NCI-H226 (cell line): ENCODE results near the gene LGALSL.

ENCODE experiments used
- DNase-seq: peaks from one replicate; pipeline ENCODE4 v3.0.0-alpha.2; 2015

Gene LGALSL

DNA sequence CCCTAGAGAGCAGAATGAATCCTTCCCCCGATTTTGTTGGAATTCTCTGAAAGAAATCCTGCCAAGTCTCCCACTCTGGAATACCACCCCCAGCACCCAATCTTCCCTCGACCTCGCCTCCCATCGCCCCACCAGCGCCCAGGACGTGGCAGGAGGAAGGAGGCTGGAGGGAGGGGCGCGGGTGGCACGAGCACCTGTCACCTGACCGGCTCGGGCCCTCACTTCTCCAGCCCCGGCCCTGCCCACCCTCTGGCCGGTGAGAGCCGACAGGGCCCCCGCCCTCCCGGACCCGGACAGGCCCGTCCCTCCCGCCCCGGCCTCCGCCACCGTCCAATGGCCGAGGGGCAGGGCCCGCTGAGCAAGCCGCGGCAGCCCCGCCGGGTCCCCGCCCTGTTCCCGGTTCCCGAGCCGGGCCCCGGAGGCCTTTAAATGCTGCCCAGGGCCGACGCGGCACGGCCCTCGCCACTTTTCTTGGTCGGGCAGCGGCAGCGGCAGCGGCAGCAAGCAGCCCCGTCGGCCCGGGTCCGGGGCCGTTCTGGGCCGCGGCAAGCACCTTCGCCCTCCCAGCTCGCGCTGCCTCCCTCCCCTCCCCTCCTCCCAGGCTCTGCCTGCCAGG, at the start of gene LGALSL:
Gene LGALSL (plus strand): TSS at position 393 of the 616 bp plus-strand sequence. CDS start 384 bp downstream, outside the sequence.
- peak; percentile 54 for DNase-seq

DNA sequence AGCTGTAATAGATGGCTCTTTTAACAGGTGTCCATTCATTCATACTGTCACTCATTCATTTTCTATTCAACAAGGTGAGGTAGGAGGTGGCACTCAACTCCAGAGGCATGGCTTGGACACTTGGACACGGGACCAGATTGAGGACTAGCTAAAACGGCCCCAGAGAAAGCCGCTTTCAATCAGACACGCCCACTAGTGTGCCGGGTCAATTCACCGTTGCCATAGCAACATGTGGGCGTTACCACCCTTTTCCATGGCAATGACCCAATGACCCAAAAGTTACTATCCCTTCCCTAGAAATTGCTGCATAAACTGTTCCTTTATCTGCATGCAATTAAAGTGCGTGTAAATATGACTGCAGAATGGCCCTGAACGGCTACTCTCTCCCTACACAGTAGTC, 49.2 kb upstream of the LGALSL start:
- DNase-seq = no peak

DNA sequence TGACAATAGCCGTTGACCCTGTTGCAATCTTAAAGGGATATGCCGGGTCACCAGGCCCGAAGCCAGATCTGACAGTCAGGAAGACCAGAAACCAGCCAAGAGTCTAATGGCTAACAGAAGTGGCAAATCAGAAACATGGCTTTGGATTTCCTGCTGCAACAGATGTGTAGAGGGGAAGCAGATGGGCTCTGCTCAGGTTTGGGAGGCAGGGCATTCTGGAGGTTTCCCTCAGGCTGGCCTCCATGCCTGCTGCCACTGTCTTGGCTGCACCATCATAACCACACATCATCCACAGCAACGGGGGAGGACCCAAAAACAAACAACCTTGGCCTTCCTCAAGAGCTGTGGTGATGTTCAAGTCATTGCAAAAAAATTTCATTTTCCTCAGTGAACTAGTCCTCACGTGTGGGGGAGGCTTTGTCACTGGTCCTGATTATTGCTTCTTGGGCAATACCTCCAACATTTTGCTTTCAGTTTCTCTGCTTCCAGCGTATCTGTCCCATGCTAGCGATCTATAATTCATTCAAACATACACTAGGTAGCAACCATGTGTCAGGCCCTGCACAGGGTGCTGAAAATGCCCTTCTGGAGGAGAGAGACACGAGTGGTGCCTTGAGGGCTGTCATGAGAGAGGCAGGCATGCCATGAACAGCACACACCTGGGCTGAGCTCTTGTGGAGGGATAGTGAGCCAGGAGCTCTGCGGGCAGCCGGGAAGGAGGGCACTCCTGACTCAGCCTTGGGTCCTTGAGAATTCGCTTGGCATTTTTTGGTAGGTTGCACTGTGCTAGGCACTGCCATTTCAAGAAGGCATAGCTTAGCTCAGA, 48.2 kb upstream of the LGALSL start:
- DNase-seq = peak; percentile 29

DNA sequence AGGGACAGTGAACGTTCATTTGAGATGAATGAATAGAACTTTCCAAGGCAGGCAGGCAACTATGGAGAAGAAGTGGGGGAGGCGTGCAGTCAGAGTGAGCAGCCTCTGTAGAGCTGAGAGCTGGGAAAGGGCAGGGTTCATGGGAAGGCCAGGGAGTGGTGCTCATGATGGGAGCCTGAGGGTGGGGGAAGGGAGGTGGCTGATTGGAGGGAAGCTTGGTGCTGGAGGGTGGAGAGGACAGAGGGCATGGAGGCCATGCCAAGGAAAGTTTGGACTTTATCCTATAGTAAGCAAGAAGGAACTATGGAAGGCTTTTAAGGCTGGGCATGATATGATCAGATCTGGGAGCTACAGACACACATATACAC, 47.6 kb upstream of the LGALSL start:
- DNase-seq = no peak

DNA sequence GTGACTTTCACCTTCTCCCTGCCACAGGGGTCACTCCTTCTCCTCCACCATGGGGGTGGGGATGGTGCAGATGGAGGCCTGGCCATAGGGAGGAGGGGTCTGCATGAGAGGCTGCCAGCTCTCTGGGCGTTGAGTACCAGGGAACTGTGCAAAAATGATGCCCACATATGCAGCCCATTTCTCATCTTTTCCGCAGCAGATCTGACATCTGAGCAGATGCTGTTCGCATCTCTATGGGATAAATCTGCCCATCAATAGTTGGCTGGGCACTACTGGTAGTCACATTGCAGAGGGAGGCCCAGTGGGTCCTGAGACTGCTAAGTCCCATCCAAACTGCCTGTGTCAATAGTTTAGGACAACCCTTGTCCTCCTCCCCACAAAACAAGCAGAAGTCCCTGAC, 45.9 kb upstream of the LGALSL start:
- no peak for DNase-seq

DNA sequence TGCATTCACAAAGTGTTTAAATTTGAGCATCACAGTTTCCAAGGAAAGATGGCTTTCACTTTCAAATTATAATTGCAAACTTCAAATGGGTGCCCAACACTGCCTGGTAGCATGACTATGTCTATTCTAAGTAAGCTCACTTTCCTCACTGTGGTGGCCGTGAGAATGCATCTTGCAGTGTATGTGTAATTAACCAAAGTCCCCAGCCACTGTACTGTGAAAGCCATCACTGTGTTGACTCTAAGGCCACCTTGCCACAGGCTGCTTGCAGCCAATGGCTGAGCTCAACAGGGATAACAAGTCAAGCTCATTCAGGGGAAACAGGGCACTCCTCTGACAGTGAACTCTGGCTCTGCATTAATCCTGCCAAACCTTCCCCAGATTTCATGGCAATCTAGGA, 43.3 kb upstream of the LGALSL start:
- DNase-seq = no peak

DNA sequence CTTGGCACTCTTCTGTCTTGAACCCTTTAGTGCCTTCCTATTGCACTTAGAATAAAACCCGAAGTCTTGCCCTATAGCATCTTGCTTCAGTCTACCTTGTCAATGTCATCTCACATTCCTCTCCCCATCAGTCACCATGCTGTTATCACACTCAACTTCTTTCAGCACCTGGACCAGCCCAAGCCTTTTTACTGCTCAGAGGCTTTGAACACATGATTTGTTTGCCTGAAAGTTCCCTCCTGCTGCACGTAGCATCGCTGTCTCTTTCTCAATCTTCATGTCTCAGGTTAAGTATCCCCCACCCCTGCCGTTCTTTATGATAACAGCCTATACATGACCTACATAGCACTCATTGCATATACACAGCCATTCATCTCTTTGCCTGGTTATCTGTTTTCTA, 41.3 kb upstream of the LGALSL start:
- DNase-seq = no peak

DNA sequence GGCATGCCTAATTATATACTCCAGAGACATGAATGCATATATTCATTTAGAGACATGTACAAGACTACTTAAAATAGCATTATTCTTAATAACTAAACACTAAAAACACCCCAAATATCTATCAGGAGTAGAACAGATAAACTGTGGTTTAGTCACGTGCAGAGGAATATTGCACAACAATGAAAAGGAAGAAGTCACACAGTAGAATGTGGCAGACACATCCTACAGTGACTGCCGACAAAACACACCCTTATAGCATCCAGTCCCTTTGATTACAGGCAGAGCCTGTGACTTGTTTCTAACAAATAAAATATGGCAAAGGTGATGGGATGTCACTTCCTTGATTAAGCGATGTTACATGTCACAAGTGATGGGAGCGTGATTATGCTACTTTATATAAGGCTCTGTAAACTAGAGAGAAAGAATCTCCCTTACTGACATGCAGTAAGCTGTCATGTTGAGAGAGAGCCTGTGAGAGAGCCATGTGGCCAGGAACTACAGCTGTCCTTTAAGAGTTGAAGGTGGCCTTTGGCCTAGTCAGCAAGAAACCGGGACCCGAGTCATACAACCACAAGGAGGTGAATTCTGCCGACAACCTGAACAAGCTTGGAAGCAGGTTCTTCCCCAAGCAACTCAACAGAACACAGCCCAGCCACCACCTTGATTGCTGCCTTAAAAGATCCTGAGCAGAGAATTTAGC, 39.1 kb upstream of the LGALSL start:
- no peak for DNase-seq

DNA sequence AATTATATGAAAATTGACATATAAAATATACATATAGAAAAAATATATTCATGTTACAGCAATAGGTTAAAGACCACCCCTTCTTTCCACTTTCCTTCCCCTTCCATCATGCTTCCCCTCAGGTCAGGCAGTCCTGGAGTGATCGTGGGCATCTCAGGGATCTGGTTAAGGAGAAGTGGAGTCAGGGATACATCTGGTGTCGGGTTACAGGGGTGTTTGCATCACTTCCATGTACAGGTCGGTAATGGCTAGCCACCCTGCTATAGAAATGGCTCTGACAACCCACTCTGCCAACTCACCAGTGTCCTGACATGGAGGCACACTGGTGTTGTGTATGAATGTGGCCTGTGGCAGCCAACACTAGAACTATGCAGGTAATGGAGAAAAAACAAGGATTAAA, 36.3 kb upstream of the LGALSL start:
- DNase-seq = no peak

DNA sequence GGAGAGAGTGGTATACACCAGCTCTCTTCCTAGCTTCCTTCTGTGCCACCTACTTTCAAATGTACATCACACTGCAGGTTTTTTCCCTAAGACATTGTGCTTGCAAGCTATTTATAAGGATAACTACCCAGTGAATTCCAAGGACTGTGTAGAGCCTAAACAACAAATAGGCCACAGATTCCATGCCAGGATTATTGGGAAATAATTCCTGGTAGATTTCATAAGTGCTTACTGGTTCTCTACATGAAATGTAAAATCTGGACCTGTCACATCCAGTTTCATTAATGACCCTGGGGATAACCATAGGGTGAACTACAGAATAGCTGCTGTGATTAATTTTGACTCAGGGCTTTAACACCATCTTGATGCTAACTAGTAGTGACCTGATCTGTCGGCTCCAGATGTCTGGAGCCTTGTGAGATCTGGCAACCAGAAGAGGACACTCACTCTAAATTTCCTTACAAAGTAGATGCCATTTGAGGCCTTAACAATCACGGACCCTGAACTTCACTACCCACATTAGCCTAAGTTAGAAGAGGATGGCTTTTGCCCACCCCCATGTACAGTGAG, 34.3 kb upstream of the LGALSL start:
- DNase-seq = no peak

DNA sequence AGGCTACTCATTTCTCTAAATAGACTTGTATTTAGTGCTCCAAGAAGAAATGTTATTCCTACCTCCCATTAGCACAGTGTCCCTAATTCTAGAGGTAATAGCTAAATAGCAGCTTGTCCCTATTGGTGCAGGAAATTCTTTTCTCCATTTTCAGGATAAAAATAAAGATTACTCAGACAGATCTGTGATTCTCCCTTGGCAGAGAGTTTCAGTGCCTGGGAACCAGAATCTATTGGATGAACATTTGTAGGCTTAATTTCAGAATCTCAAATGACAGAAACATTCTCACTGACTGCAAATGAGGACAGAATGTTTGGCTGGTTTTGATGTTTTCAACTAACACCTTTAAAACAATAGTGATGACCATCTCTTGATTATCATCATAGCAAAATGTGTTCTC, 33.3 kb upstream of the LGALSL start:
- no peak for DNase-seq

DNA sequence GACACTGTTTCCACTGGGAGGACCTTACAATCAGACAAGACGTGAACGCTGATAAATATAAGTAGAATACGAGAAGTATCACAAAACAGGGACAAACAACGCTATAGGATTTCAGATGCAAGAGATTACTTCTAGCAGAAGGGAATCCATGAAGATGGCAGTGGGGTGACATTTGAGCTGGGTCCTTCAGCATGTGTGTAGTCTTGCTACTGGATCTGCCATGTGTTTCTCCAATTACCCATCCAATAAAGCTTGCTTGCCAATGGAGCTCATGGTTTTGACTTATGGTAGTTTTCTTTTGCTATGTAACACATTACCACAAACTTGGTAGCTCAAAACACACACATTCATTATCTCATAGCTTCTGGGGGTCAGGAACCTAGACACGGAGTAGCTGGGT, 32.8 kb upstream of the LGALSL start:
- DNase-seq = no peak

DNA sequence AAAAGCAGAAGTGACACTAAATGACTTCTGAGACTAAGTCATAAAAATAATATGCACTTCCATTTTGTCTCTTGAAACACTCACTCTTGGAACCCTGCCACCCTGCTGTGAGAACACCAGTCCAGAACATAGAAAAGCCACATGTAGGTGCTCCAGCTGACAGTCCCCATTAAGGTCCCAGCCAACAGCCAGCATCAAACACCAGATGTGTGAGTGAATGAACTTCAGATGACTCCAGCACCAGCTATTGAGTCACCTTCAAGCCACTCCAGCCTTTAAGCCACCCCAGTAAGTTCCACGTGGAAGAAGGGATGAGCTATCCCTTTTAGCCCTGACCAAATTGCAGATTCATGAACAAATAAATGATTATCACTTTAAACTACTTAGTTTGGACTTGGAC, 31.5 kb upstream of the LGALSL start:
- no peak for DNase-seq

DNA sequence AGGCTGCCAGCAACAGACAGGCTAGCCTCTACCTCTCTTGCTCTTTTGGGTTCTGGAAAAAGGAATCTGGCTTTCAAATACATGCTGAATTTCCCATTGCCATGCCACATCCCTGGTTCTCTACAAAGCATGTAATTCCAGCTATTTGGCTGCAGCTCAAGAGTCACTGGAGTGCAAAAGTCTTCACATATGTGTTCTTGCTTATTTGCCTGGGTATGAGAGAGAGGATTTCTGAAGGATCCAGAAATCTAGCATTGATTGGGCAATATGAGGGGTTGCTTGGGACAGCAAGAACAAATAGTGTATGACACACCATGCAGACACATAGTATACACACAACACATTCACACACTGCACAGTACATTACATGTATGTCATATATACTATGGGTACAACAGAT, 30.7 kb upstream of the LGALSL start:
- no peak for DNase-seq

DNA sequence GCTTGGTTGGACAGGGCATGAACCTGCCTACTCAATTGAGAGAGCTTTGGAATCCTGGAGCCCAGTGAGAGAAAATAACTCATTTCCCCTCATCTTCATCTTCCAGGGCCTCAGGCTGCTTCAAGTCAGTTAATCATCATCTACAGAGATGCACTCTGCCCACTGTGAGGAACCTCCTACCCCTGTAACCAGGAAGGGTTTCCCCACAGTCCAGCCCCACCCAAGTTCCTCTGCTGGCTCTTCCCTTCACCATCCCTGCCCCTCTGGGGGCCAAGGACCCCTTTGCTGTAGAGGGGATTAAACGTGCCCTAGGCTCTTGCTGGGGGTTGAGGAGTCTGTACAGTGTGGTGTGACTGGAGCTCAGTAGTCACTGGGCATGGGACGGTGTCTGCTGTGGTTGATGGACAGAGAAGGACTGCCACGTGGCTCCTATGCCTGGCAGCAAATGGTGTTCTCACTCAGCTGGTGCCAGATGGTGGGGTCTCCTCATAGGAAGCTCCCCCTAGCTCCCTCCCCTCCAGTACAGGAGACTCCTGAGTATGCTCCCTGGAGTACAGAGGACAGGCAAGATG, 29.5 kb upstream of the LGALSL start:
- DNase-seq = no peak

DNA sequence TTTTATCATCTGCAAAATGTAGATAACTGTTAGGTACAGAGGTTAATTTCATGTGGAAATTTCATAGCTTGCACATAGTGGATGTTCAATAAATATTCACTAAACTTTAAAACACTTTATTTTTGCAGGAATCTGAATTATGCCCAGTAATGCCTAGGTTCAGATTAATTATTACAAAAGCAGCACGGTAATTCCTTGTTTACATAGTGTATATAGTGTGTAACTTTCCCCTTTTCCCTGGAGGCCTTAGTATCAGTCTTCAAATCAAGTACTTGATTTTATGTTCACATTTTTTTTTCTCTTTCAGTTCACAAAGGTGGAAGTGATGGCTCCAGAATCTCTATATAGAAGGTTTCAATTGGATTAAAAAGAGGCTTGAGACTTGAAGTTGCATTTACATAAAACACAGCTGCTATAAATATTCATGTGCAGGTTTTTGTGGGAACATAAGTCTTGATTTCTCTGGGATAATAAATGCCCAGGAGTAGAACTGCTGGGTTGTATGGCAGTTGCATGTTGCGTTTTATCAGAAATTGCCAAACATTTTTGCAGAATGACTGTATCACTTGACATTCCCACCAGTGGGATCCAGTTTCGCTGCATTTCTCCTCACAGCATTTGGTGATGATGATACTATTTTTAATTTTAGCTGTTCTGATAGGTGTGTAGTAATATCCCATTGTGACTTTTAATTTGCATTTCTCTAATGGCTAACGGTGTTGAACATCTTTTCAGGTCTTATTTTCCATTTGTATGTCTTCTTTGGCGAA, 27.6 kb upstream of the LGALSL start:
- DNase-seq = peak; percentile 64

DNA sequence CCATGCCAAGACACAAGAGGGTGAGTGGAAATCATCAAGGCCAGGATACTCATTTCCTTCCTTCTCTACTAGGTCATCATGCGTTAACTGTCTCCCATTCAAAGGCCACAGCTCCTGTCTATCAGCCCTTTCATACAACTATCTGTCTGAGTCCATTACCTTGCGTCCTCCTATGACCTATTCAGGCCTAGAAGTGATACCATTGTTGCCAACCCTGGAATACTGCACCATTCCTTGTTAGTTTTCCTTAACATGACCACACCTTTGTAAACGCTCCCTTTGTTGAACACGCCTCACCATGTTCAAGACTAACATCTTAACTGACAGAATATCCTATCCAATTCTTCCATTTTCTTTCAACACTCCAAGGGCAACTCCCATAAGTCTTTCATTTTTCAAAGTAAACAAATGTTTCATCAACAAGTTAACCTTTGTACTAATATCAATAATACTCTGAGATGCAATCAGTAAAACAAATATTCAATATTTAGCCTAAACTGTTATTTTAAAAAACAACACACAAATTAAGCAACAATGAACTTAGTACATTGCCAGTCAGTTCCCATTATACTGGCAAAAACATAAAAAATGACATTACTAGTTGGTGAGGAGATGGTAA, 19.8 kb upstream of the LGALSL start:
- DNase-seq = no peak

DNA sequence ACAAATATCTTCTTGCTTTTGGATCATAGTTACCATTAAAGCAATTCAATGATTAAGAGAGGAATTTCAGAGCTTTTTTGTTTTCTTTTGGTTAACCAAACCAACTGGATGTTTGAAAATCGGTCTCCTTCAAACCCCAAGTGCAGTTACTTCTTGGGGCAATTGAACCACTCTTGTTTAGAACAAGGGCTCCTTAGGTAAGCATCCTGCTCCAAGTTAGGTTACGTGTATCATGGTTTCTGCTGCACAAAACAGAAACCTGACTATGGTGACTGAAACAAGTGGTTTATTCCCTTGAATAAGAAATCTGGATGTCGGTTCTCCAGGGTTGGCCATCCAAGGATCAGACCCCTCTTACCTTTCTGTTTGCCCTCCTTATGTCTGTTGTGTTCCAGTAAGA, 16.1 kb upstream of the LGALSL start:
- DNase-seq = no peak

DNA sequence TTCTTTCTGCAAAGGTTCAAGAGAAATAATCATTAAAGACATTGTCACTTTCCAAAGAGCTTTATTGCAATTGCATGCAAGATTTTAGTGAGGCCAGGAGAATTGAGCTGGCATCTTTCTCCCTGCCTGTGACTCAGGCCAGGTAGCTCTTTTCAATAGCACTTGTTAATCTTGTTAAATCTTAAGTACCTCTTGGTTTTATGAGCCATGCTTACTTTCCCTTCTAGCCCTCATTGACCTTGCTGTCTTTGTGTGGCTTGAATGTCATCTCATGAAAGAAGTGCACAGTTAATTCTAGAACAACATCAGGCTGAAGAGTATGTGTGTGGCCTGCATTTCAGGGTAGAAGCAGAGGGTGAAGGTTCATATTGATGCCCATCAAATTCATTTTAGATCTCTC, 14.8 kb upstream of the LGALSL start:
- DNase-seq = no peak

DNA sequence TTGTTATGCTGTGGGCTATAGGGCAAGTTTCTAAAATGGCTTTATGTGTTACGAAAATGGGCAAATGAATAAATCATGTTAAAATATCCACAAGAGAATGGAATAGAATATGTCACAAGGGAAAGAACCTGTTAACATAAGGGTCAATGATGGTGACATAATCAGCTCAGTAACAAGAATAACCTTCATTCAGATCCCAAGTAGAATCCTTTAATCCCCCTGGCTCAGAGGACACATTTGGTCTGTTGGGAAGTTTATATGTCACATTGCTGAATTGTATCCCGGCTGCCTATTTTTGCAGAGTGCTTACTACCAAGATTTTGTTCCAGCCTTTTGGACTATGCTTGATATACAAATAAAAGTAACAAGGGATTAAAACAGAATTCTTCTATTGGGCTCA, 13.1 kb upstream of the LGALSL start:
- DNase-seq = no peak

DNA sequence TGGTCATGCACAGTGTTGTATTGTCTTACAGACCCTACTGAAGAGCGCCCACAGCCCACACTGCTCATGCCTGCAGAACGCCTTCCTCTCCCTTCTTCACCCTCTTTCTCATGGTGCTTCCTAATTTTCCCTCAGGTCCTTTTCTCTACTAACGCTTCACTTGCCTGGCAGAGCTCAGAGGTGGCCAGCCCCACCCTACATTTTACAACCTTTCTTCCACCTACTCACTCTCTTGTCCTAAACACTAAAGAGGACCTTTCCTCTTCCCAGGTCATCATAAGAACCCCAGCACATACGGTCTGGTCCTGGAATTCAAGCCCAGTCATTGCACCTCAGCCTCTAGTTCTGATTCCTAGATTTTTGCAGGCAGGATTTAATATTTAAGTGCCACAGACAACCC, 11.7 kb upstream of the LGALSL start:
- no peak for DNase-seq

DNA sequence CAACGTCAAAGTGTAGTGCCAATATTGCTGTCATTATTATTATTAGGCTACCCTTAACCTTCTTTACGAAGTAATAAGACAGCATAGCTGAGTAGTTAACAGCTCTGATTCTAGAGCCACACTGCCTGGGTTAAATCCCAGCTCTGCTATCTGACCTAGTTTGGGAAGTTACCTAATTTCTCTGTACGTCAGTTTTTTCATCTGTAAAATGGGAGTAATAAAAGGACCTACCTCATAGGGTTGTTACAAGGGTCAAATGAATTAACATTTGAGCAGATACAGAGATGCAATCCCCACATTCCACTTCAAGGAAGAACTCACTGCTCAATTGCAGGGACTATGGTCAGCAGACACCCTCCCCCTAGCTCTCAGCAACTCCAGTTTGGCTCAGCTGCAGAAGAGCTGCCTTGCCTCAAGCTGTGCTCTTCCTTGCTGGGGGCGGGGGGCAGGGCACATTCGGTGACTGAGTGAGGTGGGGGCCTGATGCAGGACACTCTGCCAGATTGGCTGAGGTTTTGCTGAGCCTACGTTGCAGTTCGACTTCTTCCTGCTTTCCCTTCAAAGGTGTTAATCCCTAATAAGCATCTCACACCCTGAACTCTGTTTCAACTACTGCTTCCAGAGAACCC, 11.0 kb upstream of the LGALSL start:
- DNase-seq = no peak
